ENCODE results near the gene HUS1B.

HUS1B gene

GRCh38 chr6:617456-618100, 39.3 kb downstream of the HUS1B start:
- in situ Hi-C loops (cut with MboI; ENCODE audit: low pct_unique_long_range_greater_than_20kb, low sequenced_read_pairs, unreplicated experiment) = no loop called here
- TF ChIP-seq CTCF (IDR thresholded peaks at IDR 0.05; ENCODE audit: extremely low read depth, insufficient read depth, missing control alignments) = no peak
- DNase-seq (ENCODE audit: low spot score) = no peak

- DNase-seq (ENCODE audit: low spot score) = no peak
- TF ChIP-seq CTCF (IDR thresholded peaks at IDR 0.05; ENCODE audit: extremely low read depth, insufficient read depth, missing control alignments) = no peak
- in situ Hi-C loops (cut with MboI; ENCODE audit: low pct_unique_long_range_greater_than_20kb, low sequenced_read_pairs, unreplicated experiment) = no loop called here
These were observed 42.9 kb downstream of the HUS1B start for GRCh38 chr6:613981-614380.

- in situ Hi-C loops (cut with MboI; ENCODE audit: low pct_unique_long_range_greater_than_20kb, low sequenced_read_pairs, unreplicated experiment) = no loop called here
- TF ChIP-seq CTCF (IDR thresholded peaks at IDR 0.05; ENCODE audit: extremely low read depth, insufficient read depth, missing control alignments) = no peak
- DNase-seq (ENCODE audit: low spot score) = no peak
These were observed 45.0 kb downstream of the HUS1B start for GRCh38 chr6:611928-612327.

DNA sequence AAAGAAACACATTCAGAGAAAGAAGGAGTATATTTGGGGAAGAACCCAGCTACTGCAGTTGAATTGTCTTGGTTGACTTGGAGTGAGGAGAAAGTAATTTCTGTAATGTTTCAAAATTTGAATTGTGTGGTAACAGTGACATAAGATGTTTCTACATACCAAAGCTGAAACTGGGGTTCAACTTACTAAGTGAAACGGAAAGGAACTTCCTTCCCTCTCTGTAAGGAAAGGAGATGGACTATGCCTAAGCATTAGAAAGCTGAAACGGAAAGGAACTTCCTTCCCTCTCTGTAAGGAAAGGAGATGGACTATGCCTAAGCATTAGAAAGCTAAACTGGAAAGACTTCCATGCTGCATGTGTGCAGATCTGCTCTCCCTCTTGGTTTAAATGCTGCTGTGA, 46.0 kb downstream of the HUS1B start:
- no peak for DNase-seq (ENCODE audit: low spot score)
- in situ Hi-C loops (cut with MboI; ENCODE audit: low pct_unique_long_range_greater_than_20kb, low sequenced_read_pairs, unreplicated experiment) = no loop called here
- TF ChIP-seq CTCF (IDR thresholded peaks at IDR 0.05; ENCODE audit: extremely low read depth, insufficient read depth, missing control alignments) = no peak

DNA sequence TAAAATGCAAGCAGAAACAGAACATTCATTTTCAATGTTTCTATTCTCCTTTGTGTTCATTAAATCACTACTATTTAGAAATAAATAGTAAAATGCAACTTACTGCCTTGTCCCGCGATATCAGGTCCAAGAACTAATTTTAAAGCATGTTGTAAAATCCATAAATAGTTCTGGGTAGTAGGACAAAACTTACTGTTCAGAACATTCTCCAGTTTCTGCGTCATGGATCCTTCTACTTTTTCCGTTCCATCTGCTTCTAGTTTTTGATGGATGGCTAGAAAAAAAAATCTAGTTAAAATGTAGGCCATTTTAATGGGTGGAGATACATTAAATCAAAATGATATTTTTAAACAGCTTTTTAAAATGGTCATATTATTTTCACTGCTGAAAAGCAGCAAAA, 47.0 kb downstream of the HUS1B start:
- in situ Hi-C loops (cut with MboI; ENCODE audit: low pct_unique_long_range_greater_than_20kb, low sequenced_read_pairs, unreplicated experiment) = no loop called here
- DNase-seq (ENCODE audit: low spot score) = no peak
- TF ChIP-seq CTCF (IDR thresholded peaks at IDR 0.05; ENCODE audit: extremely low read depth, insufficient read depth, missing control alignments) = no peak

DNA sequence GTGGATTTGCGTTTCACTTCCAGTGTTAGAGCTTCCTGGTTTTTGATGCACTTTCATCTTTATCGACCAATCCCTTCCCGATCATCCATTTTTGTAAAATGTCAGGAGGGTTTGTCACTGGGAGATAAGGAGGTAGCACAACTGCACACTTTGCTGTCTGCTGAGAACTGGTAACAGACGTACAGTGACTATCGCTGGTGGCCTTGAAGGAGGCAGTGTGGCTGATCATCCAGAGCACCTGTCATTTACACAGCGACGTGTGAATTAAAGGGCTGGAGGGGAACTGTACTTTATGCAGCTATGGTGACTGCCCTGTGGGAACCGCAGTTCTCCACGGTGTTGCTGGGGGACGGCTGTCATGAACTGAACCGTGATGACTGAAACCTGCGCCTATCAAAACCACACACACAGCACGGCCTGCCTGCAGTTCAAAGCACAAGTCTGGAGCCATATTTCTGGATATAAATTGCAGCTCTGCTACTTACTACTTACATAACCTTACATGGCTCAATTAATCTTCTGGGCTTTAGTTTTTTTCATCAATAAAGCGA, 50.0 kb downstream of the HUS1B start:
- TF ChIP-seq CTCF (IDR thresholded peaks at IDR 0.05; ENCODE audit: extremely low read depth, insufficient read depth, missing control alignments) = no peak
- no peak for DNase-seq (ENCODE audit: low spot score)
- in situ Hi-C loops (cut with MboI; ENCODE audit: low pct_unique_long_range_greater_than_20kb, low sequenced_read_pairs, unreplicated experiment) = no loop called here
